ENCODE data around the gene BEGAIN.

Gene BEGAIN

GRCh38 chr14:100569734-100570286 is 17.4 kb downstream of the BEGAIN start:
- H3K27ac ChIP-seq: no peak overlapping the region
- H4K20me1 ChIP-seq: peaks cover 46% of the 10 kb centered on the region; the same call in 1 of the 2 replicates
- H3K9me3 ChIP-seq: no peaks in the 10 kb centered on the region
- H3K9ac ChIP-seq: no peak overlapping the region
- H3K4me2 ChIP-seq: peak overlapping the region; percentile 98
- H3K36me3 ChIP-seq: no peaks in the 10 kb centered on the region
- H3K4me3 ChIP-seq: no peak overlapping the region
- H3K4me1 ChIP-seq: peaks cover 98% of the 10 kb centered on the region
- no peak for TF ChIP-seq Cebpa-rat (IDR thresholded peaks at IDR 0.05)
- peaks cover 68% of the 10 kb centered on the region for H3K27me3 ChIP-seq

GRCh38 chr14:100568998-100569733 is 18.1 kb downstream of the BEGAIN start:
- H3K27ac ChIP-seq: no peak overlapping the region

GRCh38 chr14:100568164-100568997 is 18.8 kb downstream of the BEGAIN start:
- H3K4me3 ChIP-seq: peak overlapping the region; percentile 66
- peaks cover 98% of the 10 kb centered on the region for H3K4me1 ChIP-seq
- TF ChIP-seq Cebpa-rat (IDR thresholded peaks at IDR 0.05): no peak

More at GRCh38 chr14:100568998-100569733, 18.1 kb downstream of the BEGAIN start:
- peak overlapping the region; percentile 98 for H3K4me2 ChIP-seq
- H3K9me3 ChIP-seq: no peaks in the 10 kb centered on the region
- H3K27me3 ChIP-seq: peaks cover 68% of the 10 kb centered on the region
- H3K4me3 ChIP-seq: peak overlapping the region; percentile 66; the same call in 1 of the 2 replicates
- peaks cover 46% of the 10 kb centered on the region; the same call in 1 of the 2 replicates for H4K20me1 ChIP-seq
- no peaks in the 10 kb centered on the region for H3K36me3 ChIP-seq
- TF ChIP-seq Cebpa-rat (IDR thresholded peaks at IDR 0.05): no peak
- no peak overlapping the region for H3K9ac ChIP-seq
- H3K4me1 ChIP-seq: peaks cover 98% of the 10 kb centered on the region

GRCh38 chr14:100567877-100568163 is 19.4 kb downstream of the BEGAIN start:
- Histone ChIP-seq H4K20me1 (peaks cover 46% of the 10 kb centered on the region; the same call in 1 of the 2 replicates), H3K4me1 (peaks cover 99% of the 10 kb centered on the region), H3K4me2 (peak overlapping the region; percentile 98), H3K27ac (no peak overlapping the region), H3K9me3 (no peaks in the 10 kb centered on the region), H3K36me3 (no peaks in the 10 kb centered on the region), H3K4me3 (peak overlapping the region; percentile 66), H3K9ac (0 out of 2 replicates have a peak overlapping the region, but pooled peaks have one; percentile 15), H3K27me3 (peaks cover 68% of the 10 kb centered on the region)
- no peak for TF ChIP-seq Cebpa-rat (IDR thresholded peaks at IDR 0.05)

More at GRCh38 chr14:100568164-100568997, 18.8 kb downstream of the BEGAIN start:
- no peaks in the 10 kb centered on the region for H3K9me3 ChIP-seq
- H3K36me3 ChIP-seq: no peaks in the 10 kb centered on the region
- no peak overlapping the region for H3K27ac ChIP-seq
- peak overlapping the region; percentile 98 for H3K4me2 ChIP-seq
- H3K9ac ChIP-seq: 0 out of 2 replicates have a peak overlapping the region, but pooled peaks have one; percentile 15
- H4K20me1 ChIP-seq: peaks cover 46% of the 10 kb centered on the region; the same call in 1 of the 2 replicates
- peaks cover 68% of the 10 kb centered on the region for H3K27me3 ChIP-seq

- peaks cover 67% of the 10 kb centered on the region for H3K27me3 ChIP-seq
- H4K20me1 ChIP-seq: peaks cover 43% of the 10 kb centered on the region; the same call in 1 of the 2 replicates
- 0 out of 2 replicates have a peak overlapping the region, but pooled peaks have one; percentile 18 for H3K27ac ChIP-seq
- no peak overlapping the region for H3K9ac ChIP-seq
- peaks cover 99% of the 10 kb centered on the region for H3K4me1 ChIP-seq
- no peaks in the 10 kb centered on the region for H3K36me3 ChIP-seq
- no peaks in the 10 kb centered on the region for H3K9me3 ChIP-seq
- H3K4me2 ChIP-seq: peak overlapping the region; percentile 98
- H3K4me3 ChIP-seq: peak overlapping the region; percentile 66
- TF ChIP-seq Cebpa-rat (IDR thresholded peaks at IDR 0.05): no peak
Observed at GRCh38 chr14:100567009-100567876, 20.0 kb downstream of the BEGAIN start.

GRCh38 chr14:100566586-100566985 is 20.6 kb downstream of the BEGAIN start:
- H3K9me3 ChIP-seq: no peaks in the 10 kb centered on the region
- TF ChIP-seq Cebpa-rat (IDR thresholded peaks at IDR 0.05): no peak
- H3K4me2 ChIP-seq: peak overlapping the region; percentile 98
- H3K27ac ChIP-seq: 0 out of 2 replicates have a peak overlapping the region, but pooled peaks have one; percentile 18
- H3K4me1 ChIP-seq: peaks cover 97% of the 10 kb centered on the region
- H3K4me3 ChIP-seq: peak overlapping the region; percentile 66
- H4K20me1 ChIP-seq: peaks cover 37% of the 10 kb centered on the region; the same call in 1 of the 2 replicates
- no peaks in the 10 kb centered on the region for H3K36me3 ChIP-seq
- H3K27me3 ChIP-seq: peaks cover 63% of the 10 kb centered on the region
- H3K9ac ChIP-seq: no peak overlapping the region

- TF ChIP-seq Cebpa-rat (IDR thresholded peaks at IDR 0.05): no peak
- Histone ChIP-seq H3K27ac (no peak overlapping the region), H3K4me3 (peak overlapping the region; percentile 66; the same call in 1 of the 2 replicates), H4K20me1 (peaks cover 34% of the 10 kb centered on the region; the same call in 1 of the 2 replicates), H3K9ac (no peak overlapping the region), H3K9me3 (no peaks in the 10 kb centered on the region), H3K27me3 (peaks cover 58% of the 10 kb centered on the region), H3K36me3 (no peaks in the 10 kb centered on the region), H3K4me1 (peaks cover 97% of the 10 kb centered on the region), H3K4me2 (peak overlapping the region; percentile 98)
Observed at GRCh38 chr14:100566119-100566518, 21.1 kb downstream of the BEGAIN start.

GRCh38 chr14:100565650-100566049 is 21.6 kb downstream of the BEGAIN start:
- Histone ChIP-seq H3K27me3 (peaks cover 54% of the 10 kb centered on the region), H3K27ac (no peak overlapping the region), H3K9me3 (no peaks in the 10 kb centered on the region), H3K36me3 (no peaks in the 10 kb centered on the region), H3K4me1 (peaks cover 97% of the 10 kb centered on the region), H3K9ac (no peak overlapping the region), H4K20me1 (peaks cover 29% of the 10 kb centered on the region; the same call in 1 of the 2 replicates), H3K4me3 (no peak overlapping the region), H3K4me2 (peak overlapping the region; percentile 98)
- TF ChIP-seq Cebpa-rat (IDR thresholded peaks at IDR 0.05): no peak

All from BLaER1 (cell line).